Activated B cell treated with CpG ODN at 0.5 μM for 24 hours (primary cell): ENCODE data around the gene TCF12. TPM values are rescaled to one million over a fixed set of nuclear protein-coding genes. Genes with fewer than 3 reads are reported as not detected.

Experiments used
- ATAC-seq: fragments of 200-7000 bp; cut with Tn5 transposase; one replicate; pipeline ENCODE4 v1.10.0; 2021; ENCODE audit warnings: low read depth, mild to moderate bottlenecking, moderate library complexity
- CTCF ChIA-PET: fragments of 350-600 bp; sonication (Branson Sonifier 250); formaldehyde crosslinking; loops from one replicate; lab custom pipeline; 2021; ENCODE audit warnings: antibody characterized with exemption; lab: Charles Lee
- POLR2A ChIA-PET: fragments of 350-600 bp; sonication (Branson Sonifier 250); formaldehyde crosslinking; loops from one replicate; lab custom pipeline; 2021; ENCODE audit warnings: antibody characterized with exemption; lab: Charles Lee
- DNase-seq: peaks from one replicate; pipeline ENCODE4 v3.0.0; 2022
- H3K27ac Mint-ChIP-seq: one replicate; pipeline ENCODE4 v1.8.0; 2020; ENCODE audit warnings: mixed read lengths
- H3K27me3 Mint-ChIP-seq: one replicate; pipeline ENCODE4 v1.8.0; 2021; ENCODE audit warnings: mixed read lengths
- H3K36me3 Mint-ChIP-seq: one replicate; pipeline ENCODE4 v1.8.0; 2021; ENCODE audit warnings: low read depth, mixed read lengths
- H3K4me1 Mint-ChIP-seq: one replicate; pipeline ENCODE4 v1.8.0; 2021; ENCODE audit warnings: mixed read lengths
- H3K4me3 Mint-ChIP-seq: one replicate; pipeline ENCODE4 v1.8.0; 2020; ENCODE audit warnings: mild to moderate bottlenecking, mixed read lengths
- H3K9me3 Mint-ChIP-seq: one replicate; pipeline ENCODE4 v1.8.0; 2020; ENCODE audit warnings: mixed read lengths
- intact Hi-C: fragments of 100-400 bp; cut with micrococcal nuclease; formaldehyde crosslinking; loops from one replicate; pipeline ENCODE4 v1.15.1; 2024
- total RNA-seq: library from RNA; stranded (reverse); gene quantifications from 2 replicates; pipeline ENCODE4 v1.2.3, GENCODE V29; 2022
- TF ChIP-seq, protein P1 (sequence below): fragments of 200-600 bp; IDR thresholded peaks from one replicate; pipeline ENCODE4 v1.8.0; 2022; ENCODE audit warnings: antibody characterized with exemption, mild to moderate bottlenecking

Gene TCF12
- total RNA-seq, 1 donor from 2014 or later = 119 TPM

DNA sequence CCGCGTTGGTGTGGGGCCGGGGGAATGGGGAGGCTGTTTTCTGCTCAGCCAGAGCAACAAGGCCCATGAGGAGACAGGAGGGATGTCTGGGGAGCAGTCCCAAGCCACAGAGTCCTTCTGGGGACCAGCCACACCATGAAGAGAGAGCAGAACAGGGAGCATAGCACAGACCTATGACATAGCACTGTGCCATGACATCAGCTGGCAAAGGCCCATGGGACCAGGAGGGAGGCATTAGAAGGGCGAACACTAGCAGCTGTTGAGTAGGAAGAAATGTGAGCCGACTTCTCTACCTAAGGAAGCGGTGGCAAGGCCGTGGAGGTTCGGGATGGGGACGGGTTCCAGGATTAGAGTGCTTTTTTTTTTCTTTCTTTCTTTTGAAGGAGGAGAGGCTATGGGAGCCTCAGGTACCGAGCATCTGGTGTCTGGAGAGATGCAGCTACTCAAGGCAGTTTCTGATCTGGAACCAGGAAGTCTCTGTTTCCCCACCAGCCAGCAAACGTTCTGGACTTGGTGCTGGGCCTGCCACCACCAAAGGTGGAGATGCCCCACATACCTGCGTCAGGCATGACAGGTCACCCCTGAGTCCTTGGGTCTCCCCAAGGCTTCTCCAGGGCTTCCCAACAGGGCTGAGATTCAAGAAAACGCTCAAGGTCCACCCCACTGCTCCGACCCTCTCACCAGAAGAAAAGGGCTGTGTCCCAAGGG is 380.6 kb downstream of the TCF12 start:
- no peak for ATAC-seq
- Mint-ChIP-seq H3K27me3 (no peaks in the 10 kb centered on the region), H3K36me3 (peaks cover 35% of the 10 kb centered on the region), H3K9me3 (no peaks in the 10 kb centered on the region), H3K4me1 (peaks cover 57% of the 10 kb centered on the region), H3K27ac (peak overlapping the region; percentile 99), H3K4me3 (peak overlapping the region; percentile 97)
- TF ChIP-seq, protein P1, sequence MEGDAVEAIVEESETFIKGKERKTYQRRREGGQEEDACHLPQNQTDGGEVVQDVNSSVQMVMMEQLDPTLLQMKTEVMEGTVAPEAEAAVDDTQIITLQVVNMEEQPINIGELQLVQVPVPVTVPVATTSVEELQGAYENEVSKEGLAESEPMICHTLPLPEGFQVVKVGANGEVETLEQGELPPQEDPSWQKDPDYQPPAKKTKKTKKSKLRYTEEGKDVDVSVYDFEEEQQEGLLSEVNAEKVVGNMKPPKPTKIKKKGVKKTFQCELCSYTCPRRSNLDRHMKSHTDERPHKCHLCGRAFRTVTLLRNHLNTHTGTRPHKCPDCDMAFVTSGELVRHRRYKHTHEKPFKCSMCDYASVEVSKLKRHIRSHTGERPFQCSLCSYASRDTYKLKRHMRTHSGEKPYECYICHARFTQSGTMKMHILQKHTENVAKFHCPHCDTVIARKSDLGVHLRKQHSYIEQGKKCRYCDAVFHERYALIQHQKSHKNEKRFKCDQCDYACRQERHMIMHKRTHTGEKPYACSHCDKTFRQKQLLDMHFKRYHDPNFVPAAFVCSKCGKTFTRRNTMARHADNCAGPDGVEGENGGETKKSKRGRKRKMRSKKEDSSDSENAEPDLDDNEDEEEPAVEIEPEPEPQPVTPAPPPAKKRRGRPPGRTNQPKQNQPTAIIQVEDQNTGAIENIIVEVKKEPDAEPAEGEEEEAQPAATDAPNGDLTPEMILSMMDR = no peak
- CTCF ChIA-PET = interaction anchor here (2.2 kb wide), 1 partner anchor 11 kb away, joined by 6 read pairs; no protein-coding TSS in a partner anchor
- intact Hi-C loops = loop anchor here (1.0 kb wide), 1 partner anchor 12 kb away; no protein-coding TSS in a partner anchor
- POLR2A ChIA-PET = interaction anchor here (1.0 to 14.0 kb wide), 4 partner anchors 14 to 566 kb away, joined by 3 to 387 read pairs (median 13); partner anchors contain the start of gene ZNF280D
- DNase-seq = peak; percentile 42

DNA sequence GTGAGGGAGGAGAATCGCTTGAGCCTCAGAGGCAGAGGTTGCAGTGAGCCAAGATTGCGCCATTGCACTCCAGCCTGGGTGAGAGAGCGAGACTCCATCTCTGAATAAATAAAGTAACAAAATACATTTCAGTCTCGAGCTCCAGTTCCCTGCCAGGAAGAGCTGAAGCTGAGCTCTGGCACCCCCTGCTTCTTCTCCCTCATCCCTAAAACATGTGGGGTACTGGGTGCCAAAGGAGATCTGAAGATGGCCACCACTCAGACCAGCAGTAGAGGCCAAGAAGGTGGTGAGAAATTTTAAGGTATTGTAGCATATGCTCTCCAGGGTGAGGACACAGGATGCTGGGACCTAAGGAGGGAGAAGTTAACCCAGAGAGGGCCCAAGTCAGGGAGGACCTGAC is 382.9 kb downstream of the TCF12 start:
- Mint-ChIP-seq H3K36me3 (peaks cover 56% of the 10 kb centered on the region), H3K27ac (peak overlapping the region; percentile 99), H3K4me1 (peaks cover 74% of the 10 kb centered on the region), H3K27me3 (no peaks in the 10 kb centered on the region), H3K4me3 (peak overlapping the region; percentile 97), H3K9me3 (no peaks in the 10 kb centered on the region)
- DNase-seq (no peak), ATAC-seq (no peak)
- POLR2A ChIA-PET = interaction anchor here (0.6 to 14.0 kb wide), 11 partner anchors 11 to 405 kb away, joined by 3 to 387 read pairs (median 4); partner anchors contain the start of genes POLR2M and TCF12
- TF ChIP-seq, protein P1 = no peak
- intact Hi-C loops = loop anchor here (2.0 to 10.0 kb wide), 4 partner anchors 403 to 837 kb away; partner anchors contain the start of genes MNS1, POLR2M and ZNF280D
- CTCF ChIA-PET = interaction anchor here (0.6 to 1.9 kb wide), 4 partner anchors 12 to 154 kb away, joined by 3 to 14 read pairs (median 5); no protein-coding TSS in a partner anchor

DNA sequence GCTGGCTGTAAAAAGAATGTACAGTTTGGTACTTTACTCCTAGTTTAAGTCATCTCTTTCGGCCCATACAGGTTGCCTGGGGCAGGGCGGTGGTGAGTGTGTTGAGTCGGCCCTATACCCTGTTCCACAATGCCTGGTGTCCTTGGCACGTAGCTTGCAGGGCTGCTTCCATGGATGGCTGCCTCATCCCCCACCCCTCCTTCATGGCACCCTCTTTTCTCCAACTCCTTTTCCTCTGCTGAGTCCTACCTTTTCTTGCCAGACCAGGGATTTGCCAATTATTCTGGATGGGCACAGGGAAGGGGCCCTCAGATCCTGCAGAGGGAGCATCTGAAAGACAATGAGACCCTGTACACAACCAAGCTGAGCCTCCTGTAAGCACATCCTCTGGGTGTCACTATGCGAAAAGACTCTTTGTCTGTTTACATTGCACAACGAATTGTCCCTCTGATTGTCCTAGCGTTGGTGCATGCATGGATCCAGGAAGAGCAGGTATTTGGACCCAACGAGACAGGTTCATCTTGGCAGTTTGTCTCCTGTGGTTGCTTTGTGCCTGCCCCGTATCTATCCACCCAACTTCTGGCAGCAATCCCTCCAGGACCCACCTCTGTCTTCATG is 384.3 kb downstream of the TCF12 start:
- H3K4me3 Mint-ChIP-seq = peak overlapping the region; percentile 97
- intact Hi-C loops = loop anchor here (5.0 to 10.0 kb wide), 3 partner anchors 402 to 838 kb away; partner anchors contain the start of genes MNS1, POLR2M and ZNF280D
- ATAC-seq = no peak
- no peaks in the 10 kb centered on the region for H3K9me3 Mint-ChIP-seq
- ChIA-PET POLR2A (interaction anchor here (1.1 to 14.0 kb wide), 4 partner anchors 18 to 157 kb away, joined by 3 to 387 read pairs (median 14); no protein-coding TSS in a partner anchor), CTCF (interaction anchor here (0.9 to 8.8 kb wide), 2 partner anchors 155 to 479 kb away, joined by 3 to 202 read pairs; no protein-coding TSS in a partner anchor)
- peaks cover 69% of the 10 kb centered on the region for H3K4me1 Mint-ChIP-seq
- H3K36me3 Mint-ChIP-seq = peaks cover 66% of the 10 kb centered on the region
- no peaks in the 10 kb centered on the region for H3K27me3 Mint-ChIP-seq
- H3K27ac Mint-ChIP-seq = peak overlapping the region; percentile 99
- TF ChIP-seq, protein P1 = no peak
- DNase-seq = no peak

DNA sequence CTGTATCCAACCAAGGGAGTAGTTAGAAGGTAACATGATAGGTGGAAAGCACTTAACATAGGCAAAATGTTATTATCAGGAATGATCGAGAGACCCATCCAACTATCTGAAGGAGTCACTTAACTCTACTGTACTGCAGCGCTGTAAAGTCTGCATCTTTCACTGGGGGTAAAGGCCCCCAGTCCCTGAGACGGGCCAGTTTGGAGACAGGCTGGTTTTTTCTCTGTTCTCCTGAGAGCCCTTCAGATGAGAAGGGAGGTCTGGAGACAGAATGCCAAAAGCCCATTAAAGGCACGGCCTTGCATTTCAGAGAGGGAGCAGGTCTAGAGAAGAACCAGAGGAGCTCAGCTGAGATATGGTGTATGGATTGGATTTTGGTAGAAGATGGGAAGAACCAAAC is 386.6 kb downstream of the TCF12 start:
- POLR2A ChIA-PET = interaction anchor here (0.7 to 14.0 kb wide), 5 partner anchors 9 to 158 kb away, joined by 3 to 387 read pairs (median 10); no protein-coding TSS in a partner anchor
- peak overlapping the region; percentile 72 for H3K27ac Mint-ChIP-seq
- intact Hi-C loops = loop anchor here (10.0 kb wide), 2 partner anchors 400 to 840 kb away; partner anchors contain the start of genes MNS1 and POLR2M

More for the DNA sequence above, 386.6 kb downstream of the TCF12 start:
- DNase-seq (no peak), ATAC-seq (no peak)
- CTCF ChIA-PET = interaction anchor here (0.9 to 8.8 kb wide), 7 partner anchors 17 to 814 kb away, joined by 3 to 202 read pairs (median 12); no protein-coding TSS in a partner anchor
- H3K9me3 Mint-ChIP-seq = no peaks in the 10 kb centered on the region
- TF ChIP-seq, protein P1 = no peak
- peak overlapping the region; percentile 78 for H3K4me3 Mint-ChIP-seq
- H3K27me3 Mint-ChIP-seq = no peaks in the 10 kb centered on the region
- H3K36me3 Mint-ChIP-seq = peaks cover 88% of the 10 kb centered on the region
- H3K4me1 Mint-ChIP-seq = peaks cover 65% of the 10 kb centered on the region
